WTC11 (cell line): ENCODE data around the gene SRCIN1. TPM values are rescaled to one million over a fixed set of nuclear protein-coding genes. Genes with fewer than 3 reads are reported as not detected.

ENCODE experiments used
- ATAC-seq: fragments of 200-7000 bp; cut with Tn5 transposase; 2 replicates; pipeline ENCODE4 v1.10.0; 2021; ENCODE audit warnings: mild to moderate bottlenecking, moderate library complexity
- CTCF ChIA-PET: fragments of 300-600 bp; sonication (Branson Sonifier 250); formaldehyde crosslinking; loops from one replicate; lab custom pipeline; 2021; ENCODE audit warnings: antibody characterized with exemption; lab: Charles Lee
- POLR2A ChIA-PET: fragments of 350-600 bp; sonication (Branson Sonifier 250); formaldehyde crosslinking; loops from one replicate; lab custom pipeline; 2021; ENCODE audit warnings: antibody characterized with exemption; lab: Charles Lee
- DNase-seq: peaks from one replicate; pipeline ENCODE4 v3.0.0; 2021; ENCODE audit warnings: low spot score
- H3K27ac Mint-ChIP-seq: 2 replicates; pipeline ENCODE4 v1.8.0; 2021; ENCODE audit warnings: mixed read lengths
- H3K27me3 Mint-ChIP-seq: 2 replicates; pipeline ENCODE4 v1.8.0; 2021; ENCODE audit warnings: low read depth, mild to moderate bottlenecking, moderate library complexity, mixed read lengths
- H3K36me3 Mint-ChIP-seq: 2 replicates; pipeline ENCODE4 v1.8.0; 2021; ENCODE audit warnings: mixed read lengths
- H3K4me1 Mint-ChIP-seq: 2 replicates; pipeline ENCODE4 v1.8.0; 2022; ENCODE audit warnings: mixed read lengths
- H3K4me3 Mint-ChIP-seq: 2 replicates; pipeline ENCODE4 v1.8.0; 2021; ENCODE audit warnings: mild to moderate bottlenecking, moderate library complexity, mixed read lengths
- H3K9me3 Mint-ChIP-seq: 2 replicates; pipeline ENCODE4 v1.8.0; 2021; ENCODE audit warnings: mixed read lengths
- AFF4 ChIP-seq: sonication (generic); formaldehyde crosslinking; IDR thresholded peaks from 2 replicates; pipeline ENCODE4 v1.8.1; 2023; ENCODE audit warnings: mild to moderate bottlenecking, missing genetic modification reagents, borderline replicate concordance
- ATF1 ChIP-seq: sonication (generic); formaldehyde crosslinking; IDR thresholded peaks from 2 replicates; pipeline ENCODE4 v1.8.1; 2023; ENCODE audit warnings: mild to moderate bottlenecking, moderate library complexity, missing genetic modification reagents
- CREM ChIP-seq: sonication (generic); formaldehyde crosslinking; IDR thresholded peaks from 2 replicates; pipeline ENCODE4 v1.8.1; 2022; ENCODE audit warnings: mild to moderate bottlenecking, missing genetic modification reagents, moderate library complexity
- E2F4 ChIP-seq: sonication (generic); formaldehyde crosslinking; IDR thresholded peaks from 2 replicates; pipeline ENCODE4 v1.8.1; 2022; ENCODE audit warnings: low read depth, mild to moderate bottlenecking, moderate library complexity, missing genetic modification reagents, borderline replicate concordance
- ESRRA ChIP-seq: sonication (generic); formaldehyde crosslinking; IDR thresholded peaks from 2 replicates; pipeline ENCODE4 v1.8.1; 2022; ENCODE audit warnings: mild to moderate bottlenecking, missing genetic modification reagents, borderline replicate concordance
- HMGA2 ChIP-seq: fragments of 250-450 bp; sonication (Bioruptor Pico); IDR thresholded peaks from 2 replicates; pipeline ENCODE4 v1.4.0; 2021; ENCODE audit warnings: mild to moderate bottlenecking, moderate library complexity
- JUN ChIP-seq: sonication (generic); formaldehyde crosslinking; IDR thresholded peaks from 2 replicates; pipeline ENCODE4 v1.8.0; 2023; ENCODE audit warnings: mild to moderate bottlenecking, missing genetic modification reagents
- NFYB ChIP-seq: sonication (generic); formaldehyde crosslinking; conservative IDR thresholded peaks from 2 replicates; pipeline ENCODE4 v1.8.0; 2022; ENCODE audit warnings: low read depth, missing genetic modification reagents
- PRRX2 ChIP-seq: fragments of 250-450 bp; sonication (Bioruptor Pico); IDR thresholded peaks from 2 replicates; pipeline ENCODE4 v1.8.0; 2021; ENCODE audit warnings: mild to moderate bottlenecking
- SMAD3 ChIP-seq: sonication (generic); formaldehyde crosslinking; IDR thresholded peaks from 2 replicates; pipeline ENCODE4 v1.8.0; 2022; ENCODE audit warnings: missing genetic modification reagents, mild to moderate bottlenecking, borderline replicate concordance
- SOX15 ChIP-seq: fragments of 250-450 bp; sonication (Bioruptor Pico); IDR thresholded peaks from 2 replicates; pipeline ENCODE4 v1.9.0; 2021; ENCODE audit warnings: mild to moderate bottlenecking
- STAT6 ChIP-seq: sonication (generic); formaldehyde crosslinking; conservative IDR thresholded peaks from 2 replicates; pipeline ENCODE4 v1.8.1; 2023; ENCODE audit warnings: mild to moderate bottlenecking, low read depth, missing genetic modification reagents, moderate library complexity
- TEAD4 ChIP-seq: sonication (generic); formaldehyde crosslinking; IDR thresholded peaks from 2 replicates; pipeline ENCODE4 v1.8.0; 2022; ENCODE audit warnings: mild to moderate bottlenecking, missing genetic modification reagents
- ZNF138 ChIP-seq: sonication (generic); formaldehyde crosslinking; conservative IDR thresholded peaks from 2 replicates; pipeline ENCODE4 v1.8.1; 2022; ENCODE audit warnings: mild to moderate bottlenecking, moderate library complexity, missing genetic modification reagents
- ZNF219 ChIP-seq: sonication (generic); formaldehyde crosslinking; IDR thresholded peaks from 2 replicates; pipeline ENCODE4 v1.8.0; 2023; ENCODE audit warnings: missing genetic modification reagents, mild to moderate bottlenecking, borderline replicate concordance
- ZNF263 ChIP-seq: sonication (generic); formaldehyde crosslinking; IDR thresholded peaks from 2 replicates; pipeline ENCODE4 v1.8.1; 2022; ENCODE audit warnings: low read depth, mild to moderate bottlenecking, moderate library complexity, missing genetic modification reagents
- ZNF416 ChIP-seq: fragments of 250-450 bp; sonication (Bioruptor Pico); IDR thresholded peaks from 2 replicates; pipeline ENCODE4 v1.9.0; 2021; ENCODE audit warnings: mild to moderate bottlenecking, inconsistent platforms
- total RNA-seq: library from RNA; stranded (reverse); gene quantifications from 3 replicates; pipeline ENCODE4 v1.2.3, GENCODE V29; 2021
- TF ChIP-seq, protein P1 (sequence below): fragments of 250-450 bp; sonication (Bioruptor Pico); IDR thresholded peaks from 2 replicates; pipeline ENCODE4 v2.1.2; 2022; ENCODE audit warnings: mild to moderate bottlenecking, moderate library complexity

SRCIN1 gene
- total RNA-seq, 1 experiment from 2014 or later, result 17.3 TPM

DNA sequence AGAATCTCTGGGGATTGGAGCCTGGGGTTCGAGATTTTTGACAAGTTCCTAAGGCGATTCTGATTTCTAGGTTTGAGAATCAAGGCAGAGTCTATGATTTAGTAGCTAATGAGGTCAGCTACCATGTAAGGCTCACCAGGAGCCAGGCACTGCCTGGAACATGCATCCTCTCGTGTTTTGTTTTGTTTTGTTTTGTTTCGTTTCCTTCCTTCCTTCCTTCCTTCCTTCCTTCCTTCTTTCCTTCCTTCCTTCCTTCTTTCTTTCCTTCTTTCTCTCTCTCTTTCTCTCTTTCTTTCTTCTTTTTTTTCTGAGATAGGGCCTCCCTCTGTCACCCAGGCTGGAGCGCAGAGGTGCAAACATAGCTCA is 39.1 kb downstream of the SRCIN1 start:
- DNase-seq, result no peak
- Mint-ChIP-seq H3K4me1 (peaks cover 41% of the 10 kb centered on the region), H3K27ac (no peak overlapping the region), H3K4me3 (no peak overlapping the region)
- ChIA-PET CTCF (interaction anchor here (0.6 to 10.3 kb wide), 7 partner anchors 9 to 218 kb away, joined by 3 to 501 read pairs (median 9); no protein-coding TSS in a partner anchor), POLR2A (no interaction called here)
- TF ChIP-seq ATF1 (CRISPR knock-in tag) (no peak), AFF4 (CRISPR knock-in tag) (no peak), ZNF263 (CRISPR knock-in tag) (no peak), ZNF416 (no peak), ESRRA (no peak), ZNF138 (CRISPR knock-in tag) (no peak), CREM (CRISPR knock-in tag) (no peak), JUN (no peak), STAT6 (no peak), SMAD3 (CRISPR knock-in tag) (no peak), SOX15 (CRISPR knock-in tag) (no peak), HMGA2 (CRISPR knock-in tag) (no peak), PRRX2 (no peak), TEAD4 (CRISPR knock-in tag) (no peak), NFYB (CRISPR knock-in tag) (no peak), ZNF219 (CRISPR knock-in tag) (no peak), E2F4 (CRISPR knock-in tag) (no peak)
- TF ChIP-seq, protein P1, sequence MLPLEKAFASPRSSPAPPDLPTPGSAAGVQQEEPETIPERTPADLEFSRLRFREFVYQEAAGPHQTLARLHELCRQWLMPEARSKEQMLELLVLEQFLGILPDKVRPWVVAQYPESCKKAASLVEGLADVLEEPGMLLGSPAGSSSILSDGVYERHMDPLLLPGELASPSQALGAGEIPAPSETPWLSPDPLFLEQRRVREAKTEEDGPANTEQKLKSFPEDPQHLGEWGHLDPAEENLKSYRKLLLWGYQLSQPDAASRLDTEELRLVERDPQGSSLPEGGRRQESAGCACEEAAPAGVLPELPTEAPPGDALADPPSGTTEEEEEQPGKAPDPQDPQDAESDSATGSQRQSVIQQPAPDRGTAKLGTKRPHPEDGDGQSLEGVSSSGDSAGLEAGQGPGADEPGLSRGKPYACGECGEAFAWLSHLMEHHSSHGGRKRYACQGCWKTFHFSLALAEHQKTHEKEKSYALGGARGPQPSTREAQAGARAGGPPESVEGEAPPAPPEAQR (CRISPR knock-in tag), result no peak
- TF ChIP-seq, all 79 proteins: peak for 0
- Mint-ChIP-seq H3K36me3 (no peaks in the 10 kb centered on the region), H3K9me3 (no peaks in the 10 kb centered on the region), H3K27me3 (peaks cover 96% of the 10 kb centered on the region)
- no peak for ATAC-seq
